GM19240 (cell line): ENCODE data around the gene MAP2K5.

Experiments
- DNase-seq: peaks from one replicate; pipeline ENCODE4 v3.0.0; 2011; ENCODE audit warnings: low spot score; ENCODE audit not compliant: insufficient read length

MAP2K5 gene

GRCh38 chr15:67750371-67750770 lies 207.9 kb downstream of the MAP2K5 start:
- DNase-seq: no peak

GRCh38 chr15:67753891-67754290 lies 211.4 kb downstream of the MAP2K5 start:
- no peak for DNase-seq

- no peak for DNase-seq
These were observed 212.8 kb downstream of the MAP2K5 start for GRCh38 chr15:67755264-67755663.

- no peak for DNase-seq
These were observed 213.4 kb downstream of the MAP2K5 start for GRCh38 chr15:67755936-67756335.

- no peak for DNase-seq
These were observed 216.3 kb downstream of the MAP2K5 start for GRCh38 chr15:67758619-67759300.

- DNase-seq: no peak
These were observed 218.4 kb downstream of the MAP2K5 start for GRCh38 chr15:67760901-67761300.

GRCh38 chr15:67761343-67761742 lies 218.8 kb downstream of the MAP2K5 start:
- DNase-seq: no peak

- DNase-seq: peak; percentile 33
These were observed 220.3 kb downstream of the MAP2K5 start for GRCh38 chr15:67762610-67763368.

GRCh38 chr15:67765701-67766100 lies 223.2 kb downstream of the MAP2K5 start:
- DNase-seq: no peak

- no peak for DNase-seq
These were observed 224.5 kb downstream of the MAP2K5 start for GRCh38 chr15:67766968-67767367.

GRCh38 chr15:67768313-67768977 lies 225.9 kb downstream of the MAP2K5 start:
- no peak for DNase-seq

- no peak for DNase-seq
These were observed 227.2 kb downstream of the MAP2K5 start for GRCh38 chr15:67769497-67770357.

- no peak for DNase-seq
These were observed 227.8 kb downstream of the MAP2K5 start for GRCh38 chr15:67770358-67770628.

- DNase-seq: no peak
These were observed 228.8 kb downstream of the MAP2K5 start for GRCh38 chr15:67771189-67771800.

GRCh38 chr15:67774626-67775025 lies 232.1 kb downstream of the MAP2K5 start:
- no peak for DNase-seq

GRCh38 chr15:67775250-67775649 lies 232.7 kb downstream of the MAP2K5 start:
- DNase-seq: no peak

GRCh38 chr15:67775998-67776397 lies 233.5 kb downstream of the MAP2K5 start:
- no peak for DNase-seq

GRCh38 chr15:67776600-67776999 lies 234.1 kb downstream of the MAP2K5 start:
- DNase-seq: no peak

GRCh38 chr15:67777071-67777470 lies 234.6 kb downstream of the MAP2K5 start:
- DNase-seq: no peak

GRCh38 chr15:67777773-67778172 lies 235.3 kb downstream of the MAP2K5 start:
- no peak for DNase-seq

- no peak for DNase-seq
These were observed 236.6 kb downstream of the MAP2K5 start for GRCh38 chr15:67778968-67779548.
